NT2/D1 (cell line): ENCODE data around the gene CNTFR.

ENCODE experiments used
- DNase-seq: peaks from one replicate; pipeline ENCODE4 v3.0.0-alpha.2; 2011; ENCODE audit warnings: low read depth, low spot score
- H3K27me3 ChIP-seq: 2 replicates; pipeline ENCODE4 v1.6.0; 2011; ENCODE audit warnings: mild to moderate bottlenecking; ENCODE audit not compliant: insufficient read length, insufficient read depth
- H3K36me3 ChIP-seq: 2 replicates; pipeline ENCODE4 v1.6.1; 2011; ENCODE audit warnings: mild to moderate bottlenecking, low read length, mixed read lengths; ENCODE audit not compliant: insufficient read depth, insufficient read length
- H3K4me1 ChIP-seq: 2 replicates; pipeline ENCODE4 v1.5.1; 2011; ENCODE audit not compliant: insufficient read depth, insufficient read length
- H3K4me3 ChIP-seq: 2 replicates; pipeline ENCODE4 v1.5.1; 2011; ENCODE audit warnings: low read depth; ENCODE audit not compliant: insufficient read length
- H3K9ac ChIP-seq: 2 replicates; pipeline ENCODE4 v1.6.0; 2011; ENCODE audit warnings: low read depth; ENCODE audit not compliant: insufficient read length
- H3K9me3 ChIP-seq: 2 replicates; pipeline ENCODE4 v1.5.1; 2011; ENCODE audit warnings: mild to moderate bottlenecking, low read length; ENCODE audit not compliant: insufficient read depth
- SUZ12 ChIP-seq: IDR thresholded peaks from 2 replicates; pipeline ENCODE4 v1.6.1; 2011; ENCODE audit not compliant: insufficient read length, insufficient read depth; ENCODE audit errors: extremely low read depth
- YY1 ChIP-seq: IDR thresholded peaks from 2 replicates; pipeline ENCODE4 v1.6.1; 2011; ENCODE audit not compliant: insufficient read length, insufficient read depth
- ZNF274 ChIP-seq: IDR thresholded peaks from 2 replicates; pipeline ENCODE4 v1.6.1; 2011; ENCODE audit warnings: mild to moderate bottlenecking, low read depth, low read length

The CNTFR gene

GRCh38 chr9:34611811-34612787, 22.6 kb upstream of the CNTFR start, which contains the start of gene RPP25L:
TSS of gene RPP25L (minus strand) at chr9:34612097. CDS start at chr9:34611296, 801 bp downstream.
- H3K9ac ChIP-seq = peak within 1 kb of the TSS; percentile 94
- H3K27me3 ChIP-seq = no peaks in the 10 kb centered on the region
- no peak for TF ChIP-seq ZNF274
- peak; percentile 55 for TF ChIP-seq YY1
- peaks cover 14% of the 10 kb centered on the region for H3K4me1 ChIP-seq
- no peaks in the 10 kb centered on the region for H3K9me3 ChIP-seq
- H3K4me3 ChIP-seq = peak within 1 kb of the TSS; percentile 90
- DNase-seq = no peak
- peaks cover 45% of the 10 kb centered on the region for H3K36me3 ChIP-seq

GRCh38 chr9:34611251-34611810, 21.8 kb upstream of the CNTFR start:
- Histone ChIP-seq H3K4me1 (peaks cover 15% of the 10 kb centered on the region), H3K27me3 (no peaks in the 10 kb centered on the region), H3K9me3 (no peaks in the 10 kb centered on the region), H3K36me3 (peaks cover 38% of the 10 kb centered on the region), H3K9ac (peak overlapping the region; percentile 94), H3K4me3 (peak overlapping the region; percentile 90)
- TF ChIP-seq YY1 (no peak), SUZ12 (no peak), ZNF274 (no peak)
- no peak for DNase-seq

GRCh38 chr9:34610434-34611206, 21.1 kb upstream of the CNTFR start:
- TF ChIP-seq YY1 = no peak
- no peak for TF ChIP-seq ZNF274
- TF ChIP-seq SUZ12 = no peak
- DNase-seq = no peak
- H3K4me1 ChIP-seq = peaks cover 15% of the 10 kb centered on the region
- H3K9me3 ChIP-seq = no peaks in the 10 kb centered on the region
- H3K9ac ChIP-seq = peak overlapping the region; percentile 94
- peaks cover 33% of the 10 kb centered on the region for H3K36me3 ChIP-seq
- peak overlapping the region; percentile 90 for H3K4me3 ChIP-seq
- H3K27me3 ChIP-seq = no peaks in the 10 kb centered on the region

- peaks cover 18% of the 10 kb centered on the region for H3K36me3 ChIP-seq
- no peak overlapping the region for H3K4me3 ChIP-seq
- H3K27me3 ChIP-seq = no peaks in the 10 kb centered on the region
- no peak for TF ChIP-seq SUZ12
- TF ChIP-seq ZNF274 = no peak
- no peak for TF ChIP-seq YY1
- no peak for DNase-seq
- H3K9me3 ChIP-seq = no peaks in the 10 kb centered on the region
- H3K4me1 ChIP-seq = peaks cover 20% of the 10 kb centered on the region
- H3K9ac ChIP-seq = no peak overlapping the region
Measured at GRCh38 chr9:34607331-34607730, 17.8 kb upstream of the CNTFR start.

GRCh38 chr9:34606905-34607304, 17.4 kb upstream of the CNTFR start:
- Histone ChIP-seq H3K4me1 (peaks cover 24% of the 10 kb centered on the region), H3K4me3 (no peak overlapping the region), H3K27me3 (no peaks in the 10 kb centered on the region), H3K9me3 (no peaks in the 10 kb centered on the region), H3K9ac (no peak overlapping the region), H3K36me3 (peaks cover 18% of the 10 kb centered on the region)
- no peak for DNase-seq
- TF ChIP-seq SUZ12 (no peak), YY1 (no peak), ZNF274 (no peak)

GRCh38 chr9:34606190-34606589, 16.7 kb upstream of the CNTFR start:
- DNase-seq = no peak
- Histone ChIP-seq H3K9ac (no peak overlapping the region), H3K4me3 (no peak overlapping the region), H3K36me3 (peaks cover 18% of the 10 kb centered on the region), H3K9me3 (no peaks in the 10 kb centered on the region), H3K27me3 (no peaks in the 10 kb centered on the region), H3K4me1 (peaks cover 26% of the 10 kb centered on the region)
- no peak for TF ChIP-seq SUZ12
- no peak for TF ChIP-seq YY1
- TF ChIP-seq ZNF274 = no peak
